Vagina (tissue), 2 donors: ENCODE measurements around the gene MAPK7. TPM values are rescaled to one million over a fixed set of nuclear protein-coding genes. Genes with fewer than 3 reads are reported as not detected.

Experiments
- DNase-seq, 2 donors: peaks; one replicate each; pipeline ENCODE4 v3.0.0-alpha.2; 2017; ENCODE audit errors: extremely low spot score in 2 of 2
- H3K27ac ChIP-seq: fragments of 200-600 bp; sonication (generic); one replicate; pipeline ENCODE4 v1.5.1; 2019
- H3K27me3 ChIP-seq: fragments of 200-600 bp; sonication (generic); one replicate; pipeline ENCODE4 v1.5.1; 2019
- H3K36me3 ChIP-seq, 2 donors: fragments of 200-600 bp; sonication (generic); one replicate each; pipeline ENCODE4 v1.5.1; 2017 to 2019
- H3K4me1 ChIP-seq: fragments of 200-600 bp; sonication (generic); one replicate; pipeline ENCODE4 v1.5.1; 2019
- H3K4me3 ChIP-seq, 2 donors: fragments of 200-600 bp; sonication (generic); 1 replicate in 1 of 2; 2 replicates in 1 of 2; pipeline ENCODE4 v1.5.1; 2016 to 2019
- H3K9me3 ChIP-seq: fragments of 200-600 bp; sonication (generic); one replicate; pipeline ENCODE4 v1.5.1; 2019
- POLR2A ChIP-seq, 2 donors: fragments of 450-650 bp; IDR thresholded peaks; one replicate each; pipeline ENCODE4 v1.6.1; 2017; ENCODE audit warnings: antibody characterized with exemption in 2 of 2, mild to moderate bottlenecking in 2 of 2, moderate library complexity in 2 of 2
- POLR2AphosphoS5 ChIP-seq, 2 donors: sonication (generic); formaldehyde crosslinking; IDR thresholded peaks; one replicate each; pipeline ENCODE4 v1.9.0; 2017; ENCODE audit warnings: antibody characterized with exemption in 2 of 2, mild to moderate bottlenecking in 2 of 2, low read depth in 1 of 2; ENCODE audit not compliant: insufficient read depth in 1 of 2
- intact Hi-C: fragments of 100-400 bp; cut with DNase I; formaldehyde crosslinking; loops from one replicate; pipeline ENCODE4 v1.15.1; 2023
- total RNA-seq: library from RNA; depleted of rRNA; stranded (reverse); fragments of >200 nt; gene quantifications from one replicate; pipeline ENCODE4 v1.2.3, GENCODE V29; 2016
- TF ChIP-seq, protein P1 (sequence below), 3 experiments: fragments of 450-650 bp in 2 of 3; fragments of 200-600 bp in 1 of 3; sonication (generic) in 1 of 3; IDR thresholded peaks; one replicate each; pipeline ENCODE4 v1.5.1; 2017 to 2019; ENCODE audit warnings: antibody characterized with exemption in 3 of 3, mild to moderate bottlenecking in 2 of 3, moderate library complexity in 2 of 3

Gene MAPK7
- total RNA-seq, 1 donor from 2014 or later, result 77.3 TPM

- DNase-seq, result no peak
- intact Hi-C loops, result loop anchor here (10.0 kb wide), 1 partner anchor 395 kb away; no protein-coding TSS in a partner anchor
- TF ChIP-seq POLR2A (IDR thresholded peaks at IDR 0.05) (no peak), POLR2AphosphoS5 (IDR thresholded peaks at IDR 0.05; ENCODE audit: insufficient read depth in 1 of 2, low read depth in 1 of 2) (peak in 1 of 2 donors; percentile 30)
- Histone ChIP-seq H3K36me3 (no peaks in the 10 kb centered on the region), H3K4me3 (no peak overlapping the region), H3K4me1 (peaks cover 7% of the 10 kb centered on the region), H3K27me3 (no peaks in the 10 kb centered on the region), H3K27ac (no peak overlapping the region), H3K9me3 (no peaks in the 10 kb centered on the region)
Observed at GRCh38 chr17:19369846-19370492, 8.3 kb upstream of the MAPK7 start.

- intact Hi-C loops, result no loop called here
- Histone ChIP-seq H3K36me3 (no peaks in the 10 kb centered on the region), H3K27me3 (no peaks in the 10 kb centered on the region), H3K27ac (no peak overlapping the region), H3K4me1 (peaks cover 7% of the 10 kb centered on the region), H3K9me3 (no peaks in the 10 kb centered on the region), H3K4me3 (no peak overlapping the region)
- no peak for DNase-seq
- TF ChIP-seq, protein P1, sequence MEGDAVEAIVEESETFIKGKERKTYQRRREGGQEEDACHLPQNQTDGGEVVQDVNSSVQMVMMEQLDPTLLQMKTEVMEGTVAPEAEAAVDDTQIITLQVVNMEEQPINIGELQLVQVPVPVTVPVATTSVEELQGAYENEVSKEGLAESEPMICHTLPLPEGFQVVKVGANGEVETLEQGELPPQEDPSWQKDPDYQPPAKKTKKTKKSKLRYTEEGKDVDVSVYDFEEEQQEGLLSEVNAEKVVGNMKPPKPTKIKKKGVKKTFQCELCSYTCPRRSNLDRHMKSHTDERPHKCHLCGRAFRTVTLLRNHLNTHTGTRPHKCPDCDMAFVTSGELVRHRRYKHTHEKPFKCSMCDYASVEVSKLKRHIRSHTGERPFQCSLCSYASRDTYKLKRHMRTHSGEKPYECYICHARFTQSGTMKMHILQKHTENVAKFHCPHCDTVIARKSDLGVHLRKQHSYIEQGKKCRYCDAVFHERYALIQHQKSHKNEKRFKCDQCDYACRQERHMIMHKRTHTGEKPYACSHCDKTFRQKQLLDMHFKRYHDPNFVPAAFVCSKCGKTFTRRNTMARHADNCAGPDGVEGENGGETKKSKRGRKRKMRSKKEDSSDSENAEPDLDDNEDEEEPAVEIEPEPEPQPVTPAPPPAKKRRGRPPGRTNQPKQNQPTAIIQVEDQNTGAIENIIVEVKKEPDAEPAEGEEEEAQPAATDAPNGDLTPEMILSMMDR (IDR thresholded peaks at IDR 0.05), result no peak
Observed at GRCh38 chr17:19370493-19370960, 7.8 kb upstream of the MAPK7 start.

GRCh38 chr17:19371259-19372010 is 6.9 kb upstream of the MAPK7 start:
- Histone ChIP-seq H3K27ac (no peak overlapping the region), H3K4me3 (no peak overlapping the region), H3K4me1 (peaks cover 10% of the 10 kb centered on the region), H3K9me3 (no peaks in the 10 kb centered on the region), H3K27me3 (no peaks in the 10 kb centered on the region), H3K36me3 (no peaks in the 10 kb centered on the region)
- TF ChIP-seq POLR2AphosphoS5 (IDR thresholded peaks at IDR 0.05; ENCODE audit: insufficient read depth in 1 of 2, low read depth in 1 of 2), result no peak
- DNase-seq, result no peak
- intact Hi-C loops, result no loop called here

- H3K27ac ChIP-seq, result no peak overlapping the region
- TF ChIP-seq, protein P1 (IDR thresholded peaks at IDR 0.05), result no peak
- TF ChIP-seq POLR2A (IDR thresholded peaks at IDR 0.05), result no peak
- TF ChIP-seq POLR2AphosphoS5 (IDR thresholded peaks at IDR 0.05; ENCODE audit: insufficient read depth in 1 of 2, low read depth in 1 of 2), result no peak
- no peak for DNase-seq
- intact Hi-C loops, result no loop called here
- no peak overlapping the region for H3K4me3 ChIP-seq
- H3K4me1 ChIP-seq, result peaks cover 16% of the 10 kb centered on the region
- H3K36me3 ChIP-seq, result no peaks in the 10 kb centered on the region
- H3K27me3 ChIP-seq, result no peaks in the 10 kb centered on the region
- H3K9me3 ChIP-seq, result no peaks in the 10 kb centered on the region
Observed at GRCh38 chr17:19372011-19372370, 6.3 kb upstream of the MAPK7 start.

DNA sequence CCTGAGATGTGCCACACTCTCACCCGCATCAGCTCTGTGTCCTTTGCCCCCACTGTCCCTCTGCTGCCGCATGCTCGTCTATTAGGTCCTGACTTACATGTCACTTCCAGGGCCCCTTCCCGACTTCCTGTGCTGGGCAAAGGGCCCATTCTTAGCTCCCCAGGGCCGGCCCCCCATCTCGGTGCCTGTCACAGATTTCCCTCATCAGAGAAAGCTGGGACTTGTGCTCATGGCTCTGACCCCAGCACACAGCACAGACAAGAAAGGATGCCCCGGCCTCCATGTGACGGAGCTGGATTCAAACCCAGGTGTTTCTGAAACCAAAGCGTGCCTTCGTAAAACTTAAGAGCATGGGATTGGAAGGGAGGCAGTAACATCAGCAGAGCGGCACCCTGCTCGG is 5.9 kb upstream of the MAPK7 start:
- peaks cover 17% of the 10 kb centered on the region for H3K4me1 ChIP-seq
- TF ChIP-seq POLR2A (IDR thresholded peaks at IDR 0.05) (no peak), POLR2AphosphoS5 (IDR thresholded peaks at IDR 0.05; ENCODE audit: insufficient read depth in 1 of 2, low read depth in 1 of 2) (no peak)
- TF ChIP-seq, protein P1 (IDR thresholded peaks at IDR 0.05), result no peak
- no peak for DNase-seq
- intact Hi-C loops, result no loop called here
- H3K36me3 ChIP-seq, result no peaks in the 10 kb centered on the region
- H3K4me3 ChIP-seq, result no peak overlapping the region
- H3K27me3 ChIP-seq, result no peaks in the 10 kb centered on the region
- no peaks in the 10 kb centered on the region for H3K9me3 ChIP-seq
- H3K27ac ChIP-seq, result no peak overlapping the region
